ENCODE results near the gene CTNNA3. TPM values are rescaled to one million over a fixed set of nuclear protein-coding genes. Genes with fewer than 3 reads are reported as not detected.
"Not testable (repeated sequence)": the region's sequence is repeated elsewhere in the genome, so short reads cannot be mapped to it uniquely, and the experiment has no call there.

The CTNNA3 gene
- total RNA-seq, 6 donors from 2014 or later: 0.20 to 2.0 TPM; not detected in 4

DNA sequence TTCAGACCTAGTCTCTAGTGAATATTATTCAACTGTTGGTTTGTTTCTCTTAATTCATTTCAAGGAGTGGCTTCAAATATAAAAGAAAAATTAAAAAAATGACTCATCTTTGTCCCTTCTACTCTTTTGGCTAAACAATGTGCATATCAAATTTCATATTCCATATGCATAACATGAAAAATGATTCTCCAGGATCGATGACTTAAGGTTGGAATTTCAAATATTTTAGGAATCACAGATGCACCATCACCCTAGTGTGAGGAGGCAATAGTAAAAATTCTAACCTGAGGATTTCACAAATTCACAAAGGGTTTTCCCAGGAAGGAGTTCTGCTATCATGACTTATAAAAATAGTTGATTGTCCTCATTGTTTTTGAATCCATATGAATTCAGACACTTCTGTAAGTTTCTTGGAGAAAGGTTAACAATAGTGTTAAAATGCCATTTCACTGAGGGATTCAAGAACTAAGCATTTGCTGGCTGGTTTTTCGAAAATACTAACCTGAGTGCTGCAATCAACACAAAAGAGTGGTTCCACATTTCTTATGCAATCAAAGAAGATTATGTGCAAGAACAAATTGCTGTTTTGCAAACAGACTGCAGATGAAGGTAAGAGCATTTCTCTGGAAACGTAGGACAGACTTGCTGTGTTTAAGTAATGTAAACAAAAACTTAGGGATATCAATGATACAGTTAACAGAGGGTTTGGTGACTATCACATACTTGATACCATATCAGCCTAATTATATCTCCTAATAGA, 1317.7 kb downstream of the CTNNA3 start:
- TF ChIP-seq POLR2AphosphoS5 (IDR thresholded peaks at IDR 0.05) (no peak), POLR2A (IDR thresholded peaks at IDR 0.05) (no peak), EP300 (IDR thresholded peaks at IDR 0.05) (no peak)
- TF ChIP-seq, protein P1, sequence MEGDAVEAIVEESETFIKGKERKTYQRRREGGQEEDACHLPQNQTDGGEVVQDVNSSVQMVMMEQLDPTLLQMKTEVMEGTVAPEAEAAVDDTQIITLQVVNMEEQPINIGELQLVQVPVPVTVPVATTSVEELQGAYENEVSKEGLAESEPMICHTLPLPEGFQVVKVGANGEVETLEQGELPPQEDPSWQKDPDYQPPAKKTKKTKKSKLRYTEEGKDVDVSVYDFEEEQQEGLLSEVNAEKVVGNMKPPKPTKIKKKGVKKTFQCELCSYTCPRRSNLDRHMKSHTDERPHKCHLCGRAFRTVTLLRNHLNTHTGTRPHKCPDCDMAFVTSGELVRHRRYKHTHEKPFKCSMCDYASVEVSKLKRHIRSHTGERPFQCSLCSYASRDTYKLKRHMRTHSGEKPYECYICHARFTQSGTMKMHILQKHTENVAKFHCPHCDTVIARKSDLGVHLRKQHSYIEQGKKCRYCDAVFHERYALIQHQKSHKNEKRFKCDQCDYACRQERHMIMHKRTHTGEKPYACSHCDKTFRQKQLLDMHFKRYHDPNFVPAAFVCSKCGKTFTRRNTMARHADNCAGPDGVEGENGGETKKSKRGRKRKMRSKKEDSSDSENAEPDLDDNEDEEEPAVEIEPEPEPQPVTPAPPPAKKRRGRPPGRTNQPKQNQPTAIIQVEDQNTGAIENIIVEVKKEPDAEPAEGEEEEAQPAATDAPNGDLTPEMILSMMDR (IDR thresholded peaks at IDR 0.05): no peak
- ATAC-seq (ENCODE audit: low FRiP score in 2 of 2) (no peak), DNase-seq (no peak)
- 38 to 47% methylated on average over 3 of the region's 3 CpGs for WGBS, 2 donors
- Histone ChIP-seq H3K4me3 (no peak overlapping the region), H3K36me3 (no peaks in the 10 kb centered on the region), H3K27me3 (no peaks in the 10 kb centered on the region), H3K9me3 (peaks cover 0 to 6% (median 0%) of the 10 kb centered on the region in 4 donors), H3K4me1 (no peaks in the 10 kb centered on the region), H3K27ac (no peak overlapping the region)

DNA sequence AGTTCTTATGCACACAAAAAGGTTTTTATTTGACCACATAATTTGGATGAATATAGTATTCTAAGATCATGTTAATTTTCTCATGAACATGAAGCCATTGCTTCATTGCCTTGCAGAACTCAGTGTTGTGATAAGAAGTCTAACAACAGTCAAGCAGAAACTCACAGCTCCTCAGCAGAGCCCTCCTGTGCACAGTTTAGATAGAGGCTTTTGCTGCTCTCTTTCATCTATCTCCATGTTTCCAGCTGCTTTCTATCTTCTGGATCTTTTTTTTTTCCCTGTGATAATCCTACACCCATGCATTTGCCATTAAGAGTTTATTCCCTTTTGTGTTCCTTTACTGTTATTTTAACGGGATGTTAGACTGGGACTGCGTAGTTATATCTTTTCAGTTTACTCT, 1327.8 kb downstream of the CTNNA3 start:
- ATAC-seq (ENCODE audit: low FRiP score in 2 of 2): no peak
- WGBS, 2 donors: 68 to 84% methylated on average over 2 of the region's 2 CpGs
- TF ChIP-seq, protein P1 (IDR thresholded peaks at IDR 0.05): no peak
- TF ChIP-seq POLR2AphosphoS5 (IDR thresholded peaks at IDR 0.05): no peak
- TF ChIP-seq EP300 (IDR thresholded peaks at IDR 0.05): no peak
- no peak for TF ChIP-seq POLR2A (IDR thresholded peaks at IDR 0.05)

DNA sequence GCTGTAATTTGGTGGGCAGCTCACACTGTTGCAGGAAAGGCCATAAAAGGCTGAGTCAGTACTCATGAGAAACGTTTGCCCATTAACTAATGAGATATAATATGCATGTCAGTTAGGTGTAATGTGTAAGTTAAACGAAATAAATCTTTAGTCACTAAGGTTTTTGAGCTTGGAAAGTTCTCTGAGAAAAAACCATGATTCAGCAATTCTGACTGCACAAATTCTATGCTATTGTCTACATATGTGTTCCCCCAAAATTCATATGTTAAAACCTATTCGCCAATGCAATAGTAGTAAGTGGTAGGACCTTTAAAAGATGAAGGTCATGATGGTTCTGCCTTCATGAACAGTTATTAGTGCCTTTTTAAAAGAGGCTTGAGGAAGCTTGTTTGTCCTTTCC, 1329.8 kb downstream of the CTNNA3 start:
- Histone ChIP-seq H3K4me3 (no peak overlapping the region), H3K9me3 (no peaks in the 10 kb centered on the region), H3K36me3 (no peaks in the 10 kb centered on the region), H3K27ac (no peak overlapping the region), H3K4me1 (no peaks in the 10 kb centered on the region), H3K27me3 (no peaks in the 10 kb centered on the region)
- DNase-seq (no peak), ATAC-seq (ENCODE audit: low FRiP score in 2 of 2) (no peak)
- TF ChIP-seq, protein P1 (IDR thresholded peaks at IDR 0.05): no peak
- TF ChIP-seq POLR2A (IDR thresholded peaks at IDR 0.05) (no peak), EP300 (IDR thresholded peaks at IDR 0.05) (no peak), POLR2AphosphoS5 (IDR thresholded peaks at IDR 0.05) (no peak)
- WGBS, 2 donors: 53 to 62% methylated on average over 3 of the region's 3 CpGs

More for the DNA sequence above, 1327.8 kb downstream of the CTNNA3 start:
- Histone ChIP-seq H3K27ac (no peak overlapping the region), H3K4me3 (no peak overlapping the region), H3K36me3 (no peaks in the 10 kb centered on the region), H3K9me3 (no peaks in the 10 kb centered on the region), H3K4me1 (no peaks in the 10 kb centered on the region), H3K27me3 (no peaks in the 10 kb centered on the region)
- no peak for DNase-seq

DNA sequence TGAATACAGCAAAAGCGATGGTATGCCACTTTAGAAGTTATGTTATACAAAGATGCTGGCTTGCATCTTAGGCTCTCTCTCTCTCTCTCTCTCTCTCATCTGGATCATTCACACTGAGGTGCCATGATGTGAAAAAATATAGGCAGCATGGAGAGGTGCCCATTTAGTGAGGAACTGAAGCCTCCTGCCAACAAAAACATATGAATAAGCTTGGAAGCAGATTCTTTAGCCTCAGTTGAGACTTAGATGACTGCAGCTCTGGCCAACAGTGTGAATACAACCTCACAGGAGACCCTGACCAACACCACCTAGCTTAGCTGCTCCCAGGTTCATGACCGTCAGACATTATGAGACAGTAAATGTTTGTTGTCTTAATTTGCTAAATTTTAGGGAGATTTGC, 1330.3 kb downstream of the CTNNA3 start:
- no peak for DNase-seq
- no peak for ATAC-seq (ENCODE audit: low FRiP score in 2 of 2)
- WGBS, 2 donors: 77 to 89% methylated on average over 2 of the region's 2 CpGs
- Histone ChIP-seq H3K4me3 (no peak overlapping the region), H3K9me3 (no peaks in the 10 kb centered on the region), H3K27ac (no peak overlapping the region), H3K27me3 (no peaks in the 10 kb centered on the region), H3K36me3 (no peaks in the 10 kb centered on the region), H3K4me1 (no peaks in the 10 kb centered on the region)
- no peak for TF ChIP-seq EP300 (IDR thresholded peaks at IDR 0.05)
- TF ChIP-seq POLR2AphosphoS5 (IDR thresholded peaks at IDR 0.05): no peak
- no peak for TF ChIP-seq POLR2A (IDR thresholded peaks at IDR 0.05)
- TF ChIP-seq, protein P1 (IDR thresholded peaks at IDR 0.05): no peak

DNA sequence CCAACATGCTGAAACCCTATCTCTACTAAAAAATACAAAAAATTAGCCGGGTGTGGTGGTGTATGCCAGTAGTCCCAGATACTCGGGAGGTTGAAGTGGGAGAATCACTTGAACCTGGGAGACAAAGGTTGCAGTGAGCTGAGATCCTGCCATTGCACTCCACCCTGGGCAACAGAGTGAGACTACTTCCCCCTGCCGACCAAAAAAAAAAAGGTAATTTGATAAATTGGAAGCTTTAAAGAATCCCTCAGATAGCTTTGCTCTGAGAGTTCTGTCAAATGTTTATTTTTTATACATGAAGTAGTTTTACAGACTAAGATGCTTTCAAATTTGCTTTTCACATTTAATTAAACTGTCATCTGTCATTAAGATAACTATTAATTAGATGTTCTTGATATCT, 1333.5 kb downstream of the CTNNA3 start:
- no peak for ATAC-seq (ENCODE audit: low FRiP score in 2 of 2)
- TF ChIP-seq POLR2A (IDR thresholded peaks at IDR 0.05) (no peak), EP300 (IDR thresholded peaks at IDR 0.05) (no peak), POLR2AphosphoS5 (IDR thresholded peaks at IDR 0.05) (no peak)
- TF ChIP-seq, protein P1 (IDR thresholded peaks at IDR 0.05): no peak

DNA sequence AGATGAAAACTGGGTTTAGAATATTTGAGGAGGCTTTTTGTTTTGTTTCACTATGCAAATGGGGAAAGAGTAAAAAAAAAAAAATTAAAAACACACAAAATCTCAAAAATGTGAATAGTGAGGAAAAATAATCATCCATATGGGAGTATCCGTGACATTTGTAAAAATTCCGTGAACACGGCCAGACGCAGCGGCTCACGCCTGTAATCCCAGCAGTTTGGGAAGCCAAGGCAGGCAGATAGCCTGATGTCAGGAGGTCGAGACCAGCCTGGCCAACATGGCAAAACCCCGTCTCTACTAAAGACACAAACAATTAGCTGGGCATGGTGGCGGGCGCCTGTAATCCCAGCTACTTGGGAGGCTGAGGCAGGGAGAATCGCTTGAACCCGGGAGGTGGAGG, 1342.2 kb downstream of the CTNNA3 start:
- not testable (repeated sequence) for H3K27ac ChIP-seq; H3K36me3 ChIP-seq; H3K4me1 ChIP-seq; H3K9me3 ChIP-seq; H3K27me3 ChIP-seq; H3K4me3 ChIP-seq; ATAC-seq (ENCODE audit: low FRiP score in 2 of 2)
- WGBS, 2 donors: 91 to 92% methylated on average over 12 of the region's 12 CpGs
- DNase-seq: peak in 1 of 2 donors; percentile 8

More for the DNA sequence above, 1333.5 kb downstream of the CTNNA3 start:
- no peak for DNase-seq
- Histone ChIP-seq H3K36me3 (no peaks in the 10 kb centered on the region), H3K4me3 (no peak overlapping the region), H3K4me1 (no peaks in the 10 kb centered on the region), H3K9me3 (no peaks in the 10 kb centered on the region), H3K27me3 (no peaks in the 10 kb centered on the region), H3K27ac (no peak overlapping the region)
- WGBS, 2 donors: 77 to 86% methylated on average over 3 of the region's 3 CpGs

Data from upper lobe of left lung (tissue), 6 donors.